Mesothelial cell of epicardium (in vitro differentiated cells): ENCODE results near the gene CCDC89. TPM values are rescaled to one million over a fixed set of nuclear protein-coding genes. Genes with fewer than 3 reads are reported as not detected.
A peak's percentile ranks its signal among the peaks of the same experiment; 100 is the strongest.

ENCODE experiments used
- DNase-seq, 2 experiments: peaks; one replicate each; pipeline ENCODE4 v3.0.0; 2021; ENCODE audit warnings: low spot score in 2 of 2; ENCODE audit not compliant: unreplicated experiment in 2 of 2
- H3K27ac Mint-ChIP-seq: 2 replicates; pipeline ENCODE4 v1.8.0; 2021; ENCODE audit warnings: mixed read lengths
- H3K27me3 Mint-ChIP-seq: 2 replicates; pipeline ENCODE4 v1.8.0; 2021; ENCODE audit warnings: low read depth, mixed read lengths
- H3K36me3 Mint-ChIP-seq: 2 replicates; pipeline ENCODE4 v1.8.0; 2021; ENCODE audit warnings: mixed read lengths
- H3K4me1 Mint-ChIP-seq: 2 replicates; pipeline ENCODE4 v1.8.0; 2021; ENCODE audit warnings: mixed read lengths
- H3K4me3 Mint-ChIP-seq: 2 replicates; pipeline ENCODE4 v1.8.0; 2021; ENCODE audit warnings: mild to moderate bottlenecking, moderate library complexity, mixed read lengths
- H3K9me3 Mint-ChIP-seq: 2 replicates; pipeline ENCODE4 v1.8.0; 2021; ENCODE audit warnings: mixed read lengths
- total RNA-seq: library from RNA; stranded (reverse); gene quantifications from 3 replicates; pipeline ENCODE4 v1.2.1, GENCODE V29; 2021
- TF ChIP-seq, protein P1 (sequence below): fragments of 200-600 bp; sonication (generic); IDR thresholded peaks from one replicate; pipeline ENCODE4 v1.5.0; 2021; ENCODE audit warnings: antibody characterized with exemption; ENCODE audit not compliant: unreplicated experiment

Gene CCDC89
- total RNA-seq, 1 donor from 2014 or later, result 1.3 TPM

DNA sequence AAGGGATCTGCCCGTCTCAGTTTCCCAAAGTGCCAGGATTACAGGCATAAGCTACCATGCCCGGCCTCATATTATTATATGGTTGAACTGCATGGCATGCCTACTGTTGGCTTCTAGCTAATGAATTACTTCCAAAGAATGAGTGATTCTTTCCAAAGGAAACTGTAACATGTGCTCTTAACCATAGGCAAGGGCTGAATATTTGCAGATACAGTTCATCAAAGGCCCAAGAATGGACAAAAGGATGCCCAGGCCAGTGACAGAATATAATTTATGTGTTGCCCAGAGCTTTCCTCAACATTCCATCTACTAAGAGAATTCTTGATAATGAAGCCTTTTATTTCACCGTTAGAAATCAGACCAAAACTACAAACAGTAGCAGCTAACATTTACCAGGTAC lies 27.0 kb upstream of the CCDC89 start:
- Mint-ChIP-seq H3K4me1 (peaks cover 16% of the 10 kb centered on the region), H3K9me3 (no peaks in the 10 kb centered on the region), H3K36me3 (no peaks in the 10 kb centered on the region), H3K4me3 (no peak overlapping the region), H3K27me3 (no peaks in the 10 kb centered on the region), H3K27ac (no peak overlapping the region)
- no peak for DNase-seq
- TF ChIP-seq, protein P1, sequence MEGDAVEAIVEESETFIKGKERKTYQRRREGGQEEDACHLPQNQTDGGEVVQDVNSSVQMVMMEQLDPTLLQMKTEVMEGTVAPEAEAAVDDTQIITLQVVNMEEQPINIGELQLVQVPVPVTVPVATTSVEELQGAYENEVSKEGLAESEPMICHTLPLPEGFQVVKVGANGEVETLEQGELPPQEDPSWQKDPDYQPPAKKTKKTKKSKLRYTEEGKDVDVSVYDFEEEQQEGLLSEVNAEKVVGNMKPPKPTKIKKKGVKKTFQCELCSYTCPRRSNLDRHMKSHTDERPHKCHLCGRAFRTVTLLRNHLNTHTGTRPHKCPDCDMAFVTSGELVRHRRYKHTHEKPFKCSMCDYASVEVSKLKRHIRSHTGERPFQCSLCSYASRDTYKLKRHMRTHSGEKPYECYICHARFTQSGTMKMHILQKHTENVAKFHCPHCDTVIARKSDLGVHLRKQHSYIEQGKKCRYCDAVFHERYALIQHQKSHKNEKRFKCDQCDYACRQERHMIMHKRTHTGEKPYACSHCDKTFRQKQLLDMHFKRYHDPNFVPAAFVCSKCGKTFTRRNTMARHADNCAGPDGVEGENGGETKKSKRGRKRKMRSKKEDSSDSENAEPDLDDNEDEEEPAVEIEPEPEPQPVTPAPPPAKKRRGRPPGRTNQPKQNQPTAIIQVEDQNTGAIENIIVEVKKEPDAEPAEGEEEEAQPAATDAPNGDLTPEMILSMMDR, result no peak

DNA sequence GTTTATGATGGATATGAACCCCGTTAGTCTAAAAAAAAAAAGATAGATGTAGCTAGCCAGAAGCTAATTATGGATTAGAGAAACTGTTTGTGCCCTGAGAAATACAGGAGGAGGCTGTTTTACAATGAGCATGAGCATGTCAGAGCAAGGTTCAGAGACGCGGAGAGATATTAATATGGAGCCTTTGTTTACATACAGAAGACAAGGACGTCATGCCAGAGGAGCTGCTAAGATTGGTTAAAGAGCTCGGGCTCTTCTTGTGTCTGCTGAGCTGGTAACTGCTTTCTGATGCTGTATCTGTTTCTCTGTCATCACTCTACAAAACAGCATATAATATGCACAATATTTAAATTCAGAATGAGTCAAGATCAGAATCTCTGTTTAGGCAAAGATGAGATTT lies 24.9 kb upstream of the CCDC89 start:
- no peak for DNase-seq
- H3K27me3 Mint-ChIP-seq, result no peaks in the 10 kb centered on the region
- TF ChIP-seq, protein P1, result no peak
- H3K4me1 Mint-ChIP-seq, result peaks cover 17% of the 10 kb centered on the region
- no peaks in the 10 kb centered on the region for H3K36me3 Mint-ChIP-seq
- peak overlapping the region; percentile 81 for H3K27ac Mint-ChIP-seq
- peaks cover 4% of the 10 kb centered on the region for H3K9me3 Mint-ChIP-seq
- peak overlapping the region; percentile 13 for H3K4me3 Mint-ChIP-seq

DNA sequence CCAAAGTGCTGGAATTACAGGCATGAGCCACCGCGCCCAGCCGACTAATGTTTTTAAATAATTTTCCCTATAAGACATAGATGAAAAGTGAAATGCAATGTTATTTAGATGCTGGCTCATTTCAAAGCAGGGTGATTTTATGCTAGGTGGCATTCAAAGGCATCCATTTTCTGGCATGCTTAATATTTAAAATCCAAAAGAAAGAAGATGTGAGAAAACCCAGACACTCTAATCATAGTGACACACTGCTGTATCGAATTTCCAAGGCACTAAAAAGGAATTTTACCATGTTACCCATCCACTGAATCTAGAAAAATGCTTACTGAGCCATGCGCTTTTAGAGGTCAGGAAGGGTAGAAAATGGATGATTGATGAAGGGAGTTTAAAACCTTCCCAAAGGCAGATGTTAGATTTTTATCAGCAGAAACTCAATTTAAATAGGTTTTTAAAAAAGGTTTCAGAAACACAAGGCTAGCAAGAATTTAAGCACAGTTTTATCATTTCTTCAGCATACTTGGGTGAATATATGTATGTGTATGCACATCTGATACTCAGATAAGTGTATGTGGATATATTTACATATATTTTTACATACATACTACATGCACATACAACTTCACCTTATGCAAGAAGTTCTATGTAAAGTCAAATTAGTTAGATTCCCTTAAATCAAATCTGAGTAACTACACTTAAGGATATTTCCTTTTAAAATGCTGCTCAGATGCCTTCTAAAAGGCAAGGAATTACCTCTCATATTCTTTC lies 24.1 kb upstream of the CCDC89 start:
- TF ChIP-seq, protein P1, result no peak
- Mint-ChIP-seq H3K4me1 (peaks cover 20% of the 10 kb centered on the region), H3K27ac (peak overlapping the region; percentile 54), H3K9me3 (peaks cover 4% of the 10 kb centered on the region), H3K4me3 (no peak overlapping the region), H3K27me3 (no peaks in the 10 kb centered on the region), H3K36me3 (no peaks in the 10 kb centered on the region)
- DNase-seq, result no peak

DNA sequence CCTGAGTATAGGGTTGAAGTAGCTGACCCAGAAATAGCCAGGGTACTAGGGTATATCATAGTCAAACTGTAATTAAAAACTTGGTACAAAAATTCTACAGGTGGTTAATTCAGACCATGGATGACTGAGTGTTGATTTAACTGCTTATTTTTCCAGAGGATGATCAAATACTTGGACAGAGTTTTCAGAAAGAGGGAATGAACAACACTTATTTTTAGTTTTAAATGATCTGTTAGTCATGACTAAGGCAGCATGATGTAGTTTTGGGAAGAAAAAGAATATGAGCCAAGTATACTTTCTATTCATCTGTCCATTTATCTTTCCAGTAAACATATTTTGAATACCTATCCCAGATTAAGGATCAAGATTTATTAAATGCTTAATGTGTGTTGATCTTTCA lies 19.8 kb upstream of the CCDC89 start:
- Mint-ChIP-seq H3K27ac (peak overlapping the region; percentile 37), H3K9me3 (peaks cover 15% of the 10 kb centered on the region), H3K4me1 (peaks cover 27% of the 10 kb centered on the region), H3K4me3 (no peak overlapping the region), H3K27me3 (no peaks in the 10 kb centered on the region), H3K36me3 (peaks cover 2% of the 10 kb centered on the region)
- TF ChIP-seq, protein P1, result no peak
- DNase-seq, result no peak

DNA sequence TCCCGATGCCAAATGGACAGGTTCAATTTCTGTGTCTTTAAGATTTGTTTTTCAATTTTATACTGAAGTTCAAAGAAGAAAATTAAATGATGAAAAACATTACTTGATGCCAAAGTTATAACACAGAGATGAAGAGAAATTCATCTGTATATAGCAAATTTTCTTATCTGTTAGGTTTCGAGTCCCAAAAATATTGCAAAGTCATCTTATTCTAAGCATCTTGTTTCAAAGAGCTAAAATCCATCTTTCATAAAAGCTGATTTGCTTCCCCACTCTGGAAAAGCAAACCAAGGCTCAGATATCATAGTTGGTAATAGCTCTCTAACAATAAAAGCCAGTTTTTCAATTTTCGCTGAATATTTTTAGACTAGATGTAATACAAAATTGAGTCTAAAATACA lies 19.0 kb upstream of the CCDC89 start:
- H3K27me3 Mint-ChIP-seq, result no peaks in the 10 kb centered on the region

More for the DNA sequence above, 19.0 kb upstream of the CCDC89 start:
- no peak for DNase-seq
- peak overlapping the region; percentile 15 for H3K27ac Mint-ChIP-seq
- peaks cover 15% of the 10 kb centered on the region for H3K9me3 Mint-ChIP-seq
- H3K4me3 Mint-ChIP-seq, result no peak overlapping the region
- H3K36me3 Mint-ChIP-seq, result peaks cover 2% of the 10 kb centered on the region
- TF ChIP-seq, protein P1, result no peak
- peaks cover 29% of the 10 kb centered on the region for H3K4me1 Mint-ChIP-seq
